ENCODE results near the gene NSD1.

DNA sequence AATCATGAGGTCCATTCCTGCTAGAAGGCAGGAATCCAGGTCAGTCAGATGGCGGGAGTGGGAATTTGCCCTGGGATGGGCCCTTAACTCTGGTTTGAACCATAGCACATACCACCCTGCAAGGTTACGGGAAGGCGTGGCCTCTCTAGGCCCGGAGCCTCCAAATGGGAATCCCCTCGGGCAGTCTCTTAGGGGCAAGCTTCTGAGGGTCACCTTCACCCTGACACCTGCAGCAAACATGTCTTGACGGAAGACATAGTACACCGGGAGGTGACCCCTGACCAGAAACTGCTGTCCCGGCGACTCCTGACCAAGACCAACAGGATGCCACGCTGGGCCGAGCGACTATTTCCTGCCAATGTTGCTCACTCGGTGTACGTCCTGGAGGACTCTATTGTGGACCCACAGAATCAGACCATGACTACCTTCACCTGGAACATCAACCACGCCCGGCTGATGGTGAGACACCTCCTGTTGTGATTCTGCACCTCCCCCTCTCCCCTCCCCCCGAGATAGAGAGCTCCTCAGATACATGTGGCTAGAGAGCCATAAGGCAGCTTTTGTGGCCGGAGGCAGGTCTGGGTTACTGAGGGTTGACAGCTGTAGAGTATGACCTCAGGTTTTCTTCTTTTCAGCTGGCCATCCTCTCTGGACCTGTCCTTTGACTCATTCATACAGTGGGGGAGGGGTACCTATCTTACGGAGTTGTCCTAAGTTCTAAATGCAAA is 171.0 kb downstream of the NSD1 start:
- TF ChIP-seq TAF1 (IDR thresholded peaks at IDR 0.05; ENCODE audit: borderline replicate concordance, insufficient read depth, low read length) (no peak), POLR2AphosphoS5 (IDR thresholded peaks at IDR 0.05; ENCODE audit: low read depth, low read length) (0 out of 2 replicates have a peak, but pooled peaks have one; percentile 20)

Data from PFSK-1 (cell line).